Fibroblast of mammary gland (primary cell): ENCODE data around the gene TRMT44.
"Not testable (repeated sequence)": the region's sequence is repeated elsewhere in the genome, so short reads cannot be mapped to it uniquely, and the experiment has no call there.

Source experiments
- DNase-seq: peaks from one replicate; pipeline ENCODE4 v3.0.0-alpha.2; 2010; ENCODE audit warnings: low read depth
- H3K4me3 ChIP-seq: 2 replicates; pipeline ENCODE4 v1.5.1; 2011; ENCODE audit warnings: low read depth, mild to moderate bottlenecking, low read length, moderate library complexity; ENCODE audit not compliant: control insufficient read depth
- CTCF ChIP-seq: conservative IDR thresholded peaks from 2 replicates; pipeline ENCODE4 v1.5.1; 2011; ENCODE audit warnings: low read depth, low read length, inconsistent platforms; ENCODE audit not compliant: control insufficient read depth, insufficient read depth

The TRMT44 gene

GRCh38 chr4:8480221-8480620, 39.6 kb downstream of the TRMT44 start:
- TF ChIP-seq CTCF, result no peak
- DNase-seq, result no peak
- H3K4me3 ChIP-seq, result no peak overlapping the region

DNA sequence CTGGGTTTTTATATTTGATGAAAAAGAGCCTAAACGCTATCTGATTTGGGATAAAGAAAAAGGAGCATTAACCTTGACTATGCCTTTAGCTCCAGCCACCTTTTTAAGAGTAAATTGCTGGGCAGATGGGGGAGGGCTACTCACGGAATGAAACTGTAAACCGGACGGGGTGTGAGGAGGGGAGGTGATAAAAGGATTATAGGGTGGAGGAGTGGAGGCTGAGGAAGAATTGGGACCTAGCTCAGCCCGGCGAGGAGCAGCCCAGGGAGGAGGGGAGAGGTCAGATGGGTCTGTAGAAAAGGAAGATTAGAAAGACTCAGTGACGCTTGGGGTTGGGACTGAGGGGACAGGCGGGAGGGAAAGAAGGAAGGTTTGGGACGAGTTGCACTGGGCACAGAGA, 46.1 kb downstream of the TRMT44 start:
- not testable (repeated sequence) for DNase-seq, H3K4me3 ChIP-seq

DNA sequence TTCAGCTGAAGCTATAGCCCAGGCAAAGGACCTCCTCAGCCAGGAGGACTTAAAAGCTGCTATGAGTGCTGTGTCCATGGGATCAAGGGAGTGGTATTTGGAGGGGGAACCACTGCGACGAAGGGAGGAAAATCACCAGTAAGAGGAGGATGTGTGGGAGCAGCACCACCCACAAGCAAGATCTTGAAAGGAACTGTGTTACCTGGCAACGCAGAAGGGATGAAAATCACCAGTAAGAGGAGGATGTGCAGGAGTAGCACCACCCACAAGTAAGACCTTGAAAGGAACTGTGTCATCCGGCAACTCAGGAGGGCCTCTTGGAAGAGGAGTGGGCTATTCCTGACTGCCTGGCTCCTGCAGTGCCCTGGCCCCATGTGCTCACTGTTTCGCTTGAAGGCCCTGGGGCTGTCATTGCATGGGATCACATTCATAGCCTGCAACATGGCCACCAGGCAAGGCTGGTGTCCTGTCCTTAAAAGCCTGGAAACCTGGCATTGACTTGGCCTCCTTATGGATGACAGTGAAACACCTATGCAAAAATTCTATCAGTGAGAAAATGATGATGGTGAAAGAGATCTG, 48.3 kb downstream of the TRMT44 start:
- DNase-seq, result no peak
- H3K4me3 ChIP-seq, result no peak overlapping the region
- no peak for TF ChIP-seq CTCF

GRCh38 chr4:8491478-8491877, 50.9 kb downstream of the TRMT44 start:
- not testable (repeated sequence) for H3K4me3 ChIP-seq, DNase-seq

- H3K4me3 ChIP-seq, result no peak overlapping the region
- no peak for DNase-seq
- no peak for TF ChIP-seq CTCF
Measured at GRCh38 chr4:8492174-8492573, 51.6 kb downstream of the TRMT44 start.

DNA sequence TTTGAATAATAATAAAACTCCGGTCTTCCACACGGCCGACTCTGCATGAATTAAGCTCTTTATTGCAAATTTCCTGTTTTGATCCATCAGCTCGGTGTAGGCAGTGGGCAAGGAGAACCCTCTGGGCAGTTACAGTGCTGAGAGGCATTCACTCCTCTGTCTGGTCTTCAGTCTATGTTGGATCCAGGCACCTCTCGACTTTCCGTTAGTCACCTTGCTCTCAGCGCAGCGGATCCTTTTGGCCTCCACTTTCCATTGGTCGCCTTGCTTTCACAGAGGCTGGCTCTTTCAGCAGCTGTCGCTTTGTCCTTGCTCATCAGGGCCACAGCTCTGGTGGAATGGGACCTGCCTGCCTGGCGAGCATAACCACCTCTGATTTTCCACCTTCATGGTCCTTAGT, 52.9 kb downstream of the TRMT44 start:
- no peak overlapping the region for H3K4me3 ChIP-seq
- no peak for DNase-seq
- no peak for TF ChIP-seq CTCF

- no peak for DNase-seq
- no peak overlapping the region for H3K4me3 ChIP-seq
- no peak for TF ChIP-seq CTCF
Measured at GRCh38 chr4:8494218-8494617, 53.6 kb downstream of the TRMT44 start.

DNA sequence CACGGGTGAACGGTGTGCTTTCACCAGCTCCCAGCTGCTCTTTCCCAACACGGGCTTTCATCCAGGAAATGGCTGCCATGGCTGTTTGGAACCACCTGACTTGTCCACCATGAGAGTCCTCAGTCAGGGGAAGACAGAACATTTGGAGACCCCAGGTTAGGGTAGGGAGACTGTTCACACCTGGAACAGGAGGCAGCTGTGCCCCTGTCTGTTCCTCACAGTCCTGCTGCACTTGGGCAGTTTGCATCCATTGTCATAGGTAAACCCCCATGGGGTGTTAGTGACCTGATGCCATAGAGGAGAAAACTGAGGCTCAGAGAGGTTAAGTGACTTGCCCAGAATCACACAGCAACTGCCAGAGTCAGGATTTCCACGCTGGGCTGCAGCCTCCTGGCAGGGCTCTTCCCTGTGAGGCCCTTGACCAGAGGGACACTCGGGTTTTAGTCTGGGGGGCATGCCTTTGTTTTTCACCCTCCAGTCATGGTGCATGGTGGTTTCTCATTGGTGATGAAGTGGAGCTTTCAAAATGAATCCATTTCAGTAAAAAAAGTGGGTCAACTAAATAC, 54.5 kb downstream of the TRMT44 start:
- DNase-seq, result no peak
- no peak for TF ChIP-seq CTCF

More for the DNA sequence above, 54.5 kb downstream of the TRMT44 start:
- H3K4me3 ChIP-seq, result no peak overlapping the region
